ENCODE results near the gene CLDND2.
"Not testable (repeated sequence)": the region's sequence is repeated elsewhere in the genome, so short reads cannot be mapped to it uniquely, and the experiment has no call there.

Gene CLDND2

GRCh38 chr19:51368366-51369282, at the start of gene CLDND2:
Gene CLDND2, minus strand, starts transcription at chr19:51369003. Its CDS starts 426 bp downstream, at chr19:51368577.
- no peak for DNase-seq (ENCODE audit: low read depth in 2 of 2)

- DNase-seq (ENCODE audit: low read depth in 2 of 2): no peak
Measured at GRCh38 chr19:51417810-51418157, 49.0 kb upstream of the CLDND2 start.

GRCh38 chr19:51417107-51417809, 48.5 kb upstream of the CLDND2 start, which contains the start of gene SIGLEC10:
Gene SIGLEC10, minus strand, starts transcription at chr19:51417642. Its CDS starts 61 bp downstream, at chr19:51417581.
- no peak for DNase-seq (ENCODE audit: low read depth in 2 of 2)

GRCh38 chr19:51416422-51416821, 47.6 kb upstream of the CLDND2 start:
- not testable (repeated sequence) for DNase-seq (ENCODE audit: low read depth in 2 of 2)

GRCh38 chr19:51415187-51415586, 46.4 kb upstream of the CLDND2 start:
- DNase-seq (ENCODE audit: low read depth in 2 of 2): no peak

GRCh38 chr19:51410950-51411748, 42.3 kb upstream of the CLDND2 start:
- DNase-seq (ENCODE audit: low read depth in 2 of 2): no peak

- no peak for DNase-seq (ENCODE audit: low read depth in 2 of 2)
Measured at GRCh38 chr19:51407511-51408131, 38.8 kb upstream of the CLDND2 start.

GRCh38 chr19:51402117-51402516, 33.3 kb upstream of the CLDND2 start:
- DNase-seq (ENCODE audit: low read depth in 2 of 2): no peak

- not testable (repeated sequence) for DNase-seq (ENCODE audit: low read depth in 2 of 2)
Measured at GRCh38 chr19:51399936-51400335, 31.1 kb upstream of the CLDND2 start.

- DNase-seq (ENCODE audit: low read depth in 2 of 2): no peak
Measured at GRCh38 chr19:51399231-51399630, 30.4 kb upstream of the CLDND2 start.

GRCh38 chr19:51398096-51398704, 29.4 kb upstream of the CLDND2 start:
- no peak for DNase-seq (ENCODE audit: low read depth in 2 of 2)

GRCh38 chr19:51397453-51397852, 28.6 kb upstream of the CLDND2 start:
- peak; percentile 7 to 12 for DNase-seq (ENCODE audit: low read depth in 2 of 2)

GRCh38 chr19:51396175-51396574, 27.4 kb upstream of the CLDND2 start:
- no peak for DNase-seq (ENCODE audit: low read depth in 2 of 2)

GRCh38 chr19:51394050-51394836, 25.4 kb upstream of the CLDND2 start:
- peak; percentile 96 to 97 for DNase-seq (ENCODE audit: low read depth in 2 of 2)

GRCh38 chr19:51392701-51393100, 23.9 kb upstream of the CLDND2 start:
- DNase-seq (ENCODE audit: low read depth in 2 of 2): no peak

- DNase-seq (ENCODE audit: low read depth in 2 of 2): no peak
Measured at GRCh38 chr19:51391073-51391611, 22.3 kb upstream of the CLDND2 start.

- no peak for DNase-seq (ENCODE audit: low read depth in 2 of 2)
Measured at GRCh38 chr19:51389143-51389542, 20.3 kb upstream of the CLDND2 start.

GRCh38 chr19:51387924-51388389, 19.2 kb upstream of the CLDND2 start, which contains the start of gene LIM2:
Gene LIM2, minus strand, starts transcription at chr19:51387974. Its CDS starts 531 bp downstream, at chr19:51387443.
- no peak for DNase-seq (ENCODE audit: low read depth in 2 of 2)

GRCh38 chr19:51386882-51387520, 18.2 kb upstream of the CLDND2 start:
- DNase-seq (ENCODE audit: low read depth in 2 of 2): no peak

All from fibroblast of skin of left quadriceps (primary cell).